ENCODE measurements around the gene TMC8.

TMC8 gene

GRCh38 chr17:78182504-78182903 is 51.9 kb downstream of the TMC8 start:
- H3K9me3 ChIP-seq (ENCODE audit: control insufficient read depth in 2 of 2, low read length in 2 of 2): no peaks in the 10 kb centered on the region
- H3K4me3 ChIP-seq (ENCODE audit: low read length in 2 of 2): no peak overlapping the region
- peaks cover 0 to 2% of the 10 kb centered on the region in 2 donors for H3K36me3 ChIP-seq (ENCODE audit: control insufficient read depth in 2 of 2, insufficient read depth in 2 of 2, low read length in 2 of 2)
- no peak overlapping the region for H3K27ac ChIP-seq (ENCODE audit: low read depth in 2 of 2, low read length in 2 of 2)
- H3K9ac ChIP-seq (ENCODE audit: low read depth in 1 of 2, low read length in 2 of 2): no peak overlapping the region
- no peaks in the 10 kb centered on the region for H3K27me3 ChIP-seq (ENCODE audit: control insufficient read depth in 2 of 2, insufficient read depth in 2 of 2, low read length in 2 of 2)
- peaks cover 8 to 15% of the 10 kb centered on the region in 2 donors for H3K4me1 ChIP-seq (ENCODE audit: control insufficient read depth in 2 of 2, insufficient read depth in 2 of 2, low read length in 2 of 2)

- H3K4me3 ChIP-seq (ENCODE audit: low read length in 2 of 2): no peak overlapping the region
- H3K27ac ChIP-seq (ENCODE audit: low read depth in 2 of 2, low read length in 2 of 2): peak overlapping the region in 1 of 2 donors; percentile 4
- no peak overlapping the region for H3K9ac ChIP-seq (ENCODE audit: low read depth in 1 of 2, low read length in 2 of 2)
- peaks cover 11 to 21% of the 10 kb centered on the region in 2 donors for H3K4me1 ChIP-seq (ENCODE audit: control insufficient read depth in 2 of 2, insufficient read depth in 2 of 2, low read length in 2 of 2)
- no peaks in the 10 kb centered on the region for H3K9me3 ChIP-seq (ENCODE audit: control insufficient read depth in 2 of 2, low read length in 2 of 2)
- H3K27me3 ChIP-seq (ENCODE audit: control insufficient read depth in 2 of 2, insufficient read depth in 2 of 2, low read length in 2 of 2): no peaks in the 10 kb centered on the region
- peaks cover 0 to 2% of the 10 kb centered on the region in 2 donors for H3K36me3 ChIP-seq (ENCODE audit: control insufficient read depth in 2 of 2, insufficient read depth in 2 of 2, low read length in 2 of 2)
Observed at GRCh38 chr17:78183916-78184315, 53.3 kb downstream of the TMC8 start.

- peaks cover 11 to 20% of the 10 kb centered on the region in 2 donors for H3K4me1 ChIP-seq (ENCODE audit: control insufficient read depth in 2 of 2, insufficient read depth in 2 of 2, low read length in 2 of 2)
- H3K9ac ChIP-seq (ENCODE audit: low read depth in 1 of 2, low read length in 2 of 2): no peak overlapping the region
- H3K27ac ChIP-seq (ENCODE audit: low read depth in 2 of 2, low read length in 2 of 2): peak overlapping the region in 1 of 2 donors; percentile 4
Observed at GRCh38 chr17:78184351-78184750, 53.8 kb downstream of the TMC8 start.

DNA sequence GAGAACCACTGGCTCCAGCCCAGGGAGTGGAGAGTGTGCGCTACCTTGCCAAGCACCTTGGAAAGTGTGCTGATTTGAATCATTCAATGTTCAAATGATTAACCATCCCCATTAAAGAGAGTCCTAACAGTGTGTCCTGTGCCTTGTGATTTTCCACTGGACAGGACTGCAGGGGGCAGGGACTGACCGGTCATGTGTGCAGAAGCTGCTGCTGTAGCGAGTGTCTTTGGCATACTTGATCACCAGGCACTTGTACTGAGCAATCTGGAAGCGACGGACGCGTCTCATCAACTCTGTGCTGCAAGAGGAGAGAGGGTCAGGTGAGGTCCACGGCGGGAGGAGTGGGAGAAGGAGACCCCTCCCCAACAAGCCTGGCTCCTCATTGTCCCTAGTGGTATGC is 54.3 kb downstream of the TMC8 start:
- Histone ChIP-seq H3K4me1 (ENCODE audit: control insufficient read depth in 2 of 2, insufficient read depth in 2 of 2, low read length in 2 of 2) (peaks cover 11 to 19% of the 10 kb centered on the region in 2 donors), H3K36me3 (ENCODE audit: control insufficient read depth in 2 of 2, insufficient read depth in 2 of 2, low read length in 2 of 2) (peaks cover 0 to 2% of the 10 kb centered on the region in 2 donors), H3K27ac (ENCODE audit: low read depth in 2 of 2, low read length in 2 of 2) (no peak overlapping the region), H3K9me3 (ENCODE audit: control insufficient read depth in 2 of 2, low read length in 2 of 2) (no peaks in the 10 kb centered on the region), H3K9ac (ENCODE audit: low read depth in 1 of 2, low read length in 2 of 2) (no peak overlapping the region), H3K4me3 (ENCODE audit: low read length in 2 of 2) (no peak overlapping the region), H3K27me3 (ENCODE audit: control insufficient read depth in 2 of 2, insufficient read depth in 2 of 2, low read length in 2 of 2) (no peaks in the 10 kb centered on the region)

More at GRCh38 chr17:78184351-78184750, 53.8 kb downstream of the TMC8 start:
- no peak overlapping the region for H3K4me3 ChIP-seq (ENCODE audit: low read length in 2 of 2)
- peaks cover 0 to 2% of the 10 kb centered on the region in 2 donors for H3K36me3 ChIP-seq (ENCODE audit: control insufficient read depth in 2 of 2, insufficient read depth in 2 of 2, low read length in 2 of 2)
- H3K9me3 ChIP-seq (ENCODE audit: control insufficient read depth in 2 of 2, low read length in 2 of 2): no peaks in the 10 kb centered on the region
- no peaks in the 10 kb centered on the region for H3K27me3 ChIP-seq (ENCODE audit: control insufficient read depth in 2 of 2, insufficient read depth in 2 of 2, low read length in 2 of 2)

- peak overlapping the region; percentile 50 to 56 for H3K9ac ChIP-seq (ENCODE audit: low read depth in 1 of 2, low read length in 2 of 2)
- H3K36me3 ChIP-seq (ENCODE audit: control insufficient read depth in 2 of 2, insufficient read depth in 2 of 2, low read length in 2 of 2): no peaks in the 10 kb centered on the region
- H3K4me1 ChIP-seq (ENCODE audit: control insufficient read depth in 2 of 2, insufficient read depth in 2 of 2, low read length in 2 of 2): peaks cover 11 to 17% of the 10 kb centered on the region in 2 donors
- H3K27me3 ChIP-seq (ENCODE audit: control insufficient read depth in 2 of 2, insufficient read depth in 2 of 2, low read length in 2 of 2): no peaks in the 10 kb centered on the region
- H3K9me3 ChIP-seq (ENCODE audit: control insufficient read depth in 2 of 2, low read length in 2 of 2): no peaks in the 10 kb centered on the region
- H3K27ac ChIP-seq (ENCODE audit: low read depth in 2 of 2, low read length in 2 of 2): peak overlapping the region; percentile 56 to 91
- peak overlapping the region; percentile 52 to 75 for H3K4me3 ChIP-seq (ENCODE audit: low read length in 2 of 2)
Observed at GRCh38 chr17:78185981-78186691, 55.6 kb downstream of the TMC8 start.

GRCh38 chr17:78186692-78187595 is 56.4 kb downstream of the TMC8 start, which contains the start of the genes AFMID and TK1:
AFMID (plus strand) TSS chr17:78187362; CDS start chr17:78187371, 9 bp downstream.
TK1 (minus strand) TSS chr17:78187052; CDS start chr17:78186994, 58 bp downstream.
- H3K9ac ChIP-seq (ENCODE audit: low read depth in 1 of 2, low read length in 2 of 2): peak within 1 kb of the TSS; percentile 72 to 81
- peaks cover 11 to 17% of the 10 kb centered on the region in 2 donors for H3K4me1 ChIP-seq (ENCODE audit: control insufficient read depth in 2 of 2, insufficient read depth in 2 of 2, low read length in 2 of 2)
- no peaks in the 10 kb centered on the region for H3K9me3 ChIP-seq (ENCODE audit: control insufficient read depth in 2 of 2, low read length in 2 of 2)
- peak within 1 kb of the TSS; percentile 77 to 88 for H3K4me3 ChIP-seq (ENCODE audit: low read length in 2 of 2)
- no peaks in the 10 kb centered on the region for H3K27me3 ChIP-seq (ENCODE audit: control insufficient read depth in 2 of 2, insufficient read depth in 2 of 2, low read length in 2 of 2)
- peak within 1 kb of the TSS; percentile 90 to 91 for H3K27ac ChIP-seq (ENCODE audit: low read depth in 2 of 2, low read length in 2 of 2)
- peaks cover 0 to 3% of the 10 kb centered on the region in 2 donors for H3K36me3 ChIP-seq (ENCODE audit: control insufficient read depth in 2 of 2, insufficient read depth in 2 of 2, low read length in 2 of 2)

Data from mucosa of rectum (tissue), 2 donors.